Measurements from ENCODE around the gene ARMCX1. TPM values are rescaled to one million over a fixed set of nuclear protein-coding genes. Genes with fewer than 3 reads are reported as not detected.
"Not testable (repeated sequence)": the region's sequence is repeated elsewhere in the genome, so short reads cannot be mapped to it uniquely, and the experiment has no call there.

ARMCX1 gene
- polyA plus RNA-seq (ENCODE audit: insufficient read length in 3 of 3): 10 to 100 TPM; 47.7 to 51.4 (median 50.5) TPM

DNA sequence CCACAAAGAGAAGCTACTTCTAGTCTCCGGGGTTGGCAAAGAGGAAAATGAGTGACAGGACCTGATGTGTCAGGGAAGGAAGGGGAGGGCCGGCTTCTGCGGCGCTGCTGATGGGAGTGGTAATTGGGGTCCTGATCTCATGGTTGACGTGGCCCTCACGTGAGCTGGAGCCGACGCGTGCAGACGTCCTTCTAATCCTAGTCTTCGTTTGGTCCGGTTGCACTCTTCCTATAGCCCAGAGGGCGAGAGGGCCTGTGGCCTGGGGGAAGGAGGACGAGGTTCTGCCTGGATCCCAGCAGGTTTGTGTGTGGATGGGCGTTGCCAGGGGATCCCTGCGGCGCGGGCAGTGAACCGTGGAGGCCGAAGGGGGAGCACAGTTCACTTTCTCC is at the start of gene ARMCX1:
TSS of gene ARMCX1 (plus strand) at position 186 of the 389 bp plus-strand sequence. CDS start 2,384 bp downstream, outside the sequence.
- DNase-seq (ENCODE audit: low read depth in 3 of 3, low spot score in 2 of 3): peak in 2 of 3 donors; percentile 40 to 45

DNA sequence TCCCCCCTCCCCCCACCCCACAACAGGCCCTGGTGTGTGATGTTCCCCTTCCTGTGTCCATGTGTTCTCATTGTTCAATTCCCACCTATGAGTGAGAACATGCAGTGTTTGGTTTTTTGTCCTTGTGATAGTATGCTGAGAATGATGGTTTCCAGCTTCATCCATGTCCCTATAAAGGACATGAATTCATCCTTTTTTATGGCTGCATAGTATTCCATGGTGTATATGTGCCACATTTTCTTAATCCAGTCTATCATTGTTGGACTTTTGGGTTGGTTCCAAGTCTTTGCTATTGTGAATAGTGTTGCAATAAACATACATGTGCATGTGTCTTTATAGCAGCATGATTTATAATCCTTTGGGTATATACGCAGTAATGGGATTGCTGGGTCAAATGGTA is 47.4 kb upstream of the ARMCX1 start:
- DNase-seq (ENCODE audit: low read depth in 3 of 3, low spot score in 2 of 3): not testable (repeated sequence)

DNA sequence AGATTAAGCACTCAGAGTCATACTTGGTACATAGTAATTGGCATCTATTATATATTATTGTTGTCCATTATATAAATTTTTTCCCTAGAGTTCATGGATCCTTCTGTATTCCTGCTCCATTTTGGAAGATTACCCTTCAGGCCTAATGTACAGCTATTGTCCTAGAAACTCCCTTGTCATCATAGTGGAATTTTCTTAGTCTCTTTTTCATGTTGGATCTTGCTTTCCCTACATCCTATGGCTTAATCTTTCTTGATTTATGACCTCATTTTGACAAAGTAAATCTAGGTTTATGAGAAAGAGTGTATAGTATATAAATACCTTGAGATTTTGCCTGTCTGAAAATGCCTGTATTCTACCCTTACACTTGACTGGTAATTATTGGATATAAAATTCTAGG is 43.0 kb upstream of the ARMCX1 start:
- DNase-seq (ENCODE audit: low read depth in 3 of 3, low spot score in 2 of 3): no peak

DNA sequence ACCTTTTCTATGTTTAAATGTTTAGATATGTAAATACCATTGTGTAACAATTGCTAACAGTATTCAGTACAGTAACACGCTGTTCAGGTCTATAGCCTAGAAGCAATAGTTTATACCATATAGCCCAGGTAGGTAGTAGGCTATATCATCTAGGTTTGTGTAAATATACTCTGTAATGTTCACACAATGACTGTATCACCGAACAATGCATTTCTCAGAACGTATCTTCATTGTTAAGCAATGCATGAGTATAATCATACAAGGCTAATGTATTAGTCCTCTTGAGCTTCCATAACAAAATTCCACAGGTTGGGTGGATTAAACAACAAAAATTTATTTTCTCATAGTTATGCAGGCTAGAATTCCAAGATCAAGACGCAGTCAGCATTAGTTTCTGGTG is 42.4 kb upstream of the ARMCX1 start:
- DNase-seq (ENCODE audit: low read depth in 3 of 3, low spot score in 2 of 3): no peak

DNA sequence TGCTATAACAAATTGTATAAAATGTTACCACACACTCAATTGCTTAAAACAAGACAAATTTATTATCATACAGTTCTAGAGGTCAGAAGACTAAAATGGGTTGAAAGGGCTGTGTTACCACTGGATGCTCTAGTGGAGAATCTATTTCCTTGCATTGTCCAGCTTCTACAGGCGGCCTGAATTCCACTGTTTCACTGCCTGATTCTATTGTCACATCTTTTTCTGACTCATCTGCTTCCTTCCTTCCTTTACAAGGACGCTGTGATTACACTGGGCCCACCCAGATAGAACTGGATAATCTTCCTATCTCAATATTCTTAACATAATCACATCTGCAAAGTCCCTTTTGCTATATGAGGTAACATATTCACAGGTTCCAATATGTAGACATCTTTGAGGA is 19.4 kb upstream of the ARMCX1 start:
- DNase-seq (ENCODE audit: low read depth in 3 of 3, low spot score in 2 of 3): no peak

DNA sequence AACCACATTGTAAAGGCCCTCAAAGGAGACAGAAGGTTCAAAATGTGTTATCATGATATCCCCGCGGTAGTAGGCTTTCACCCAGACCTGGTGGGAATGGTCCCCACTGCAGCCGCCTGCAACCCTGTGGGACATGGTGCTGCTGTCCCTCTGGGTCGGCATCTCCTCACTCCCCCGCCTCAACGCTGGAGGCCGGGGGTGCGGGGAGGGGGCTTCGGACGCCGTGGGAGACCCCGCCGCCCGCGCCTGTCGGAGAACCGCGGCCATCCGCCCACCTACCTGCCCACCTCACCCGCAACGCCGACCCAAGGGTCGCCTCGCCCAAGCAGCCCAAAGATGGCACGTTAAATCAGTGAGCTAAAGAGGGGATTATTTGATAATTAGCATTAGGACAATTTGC is 11.2 kb upstream of the ARMCX1 start:
- no peak for DNase-seq (ENCODE audit: low read depth in 3 of 3, low spot score in 2 of 3)

DNA sequence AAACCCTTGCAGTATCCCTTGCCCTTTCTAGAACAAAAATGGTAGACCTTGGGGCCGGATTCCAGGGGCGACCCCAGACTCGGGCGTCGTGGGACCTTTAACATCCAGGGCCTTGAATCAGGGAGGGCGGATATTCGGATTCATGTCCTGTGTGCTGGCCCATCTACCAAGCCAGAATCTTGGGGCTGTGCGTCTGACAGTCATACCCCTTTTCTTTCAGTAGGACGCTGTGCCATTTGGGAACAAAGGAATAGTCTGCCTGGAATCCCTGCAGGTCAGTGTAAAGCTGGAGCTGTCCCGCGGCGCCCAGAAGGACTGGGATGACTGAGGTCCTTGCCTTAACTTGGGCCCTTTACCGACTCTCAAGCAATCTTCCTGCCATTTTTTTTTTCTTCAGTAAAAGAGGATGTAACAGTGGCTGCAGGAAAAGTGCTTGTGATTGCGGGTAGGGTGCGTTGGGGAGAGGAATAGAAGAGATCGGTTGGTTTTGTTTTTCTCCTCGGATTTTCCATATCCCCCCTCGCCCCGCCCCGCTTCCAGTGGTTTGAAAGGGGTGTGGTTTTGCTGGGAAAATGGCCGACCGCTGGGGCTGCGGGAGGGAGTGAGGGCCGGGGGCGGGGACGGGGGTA is 518 bp downstream of the ARMCX1 start:
- DNase-seq (ENCODE audit: low read depth in 3 of 3, low spot score in 2 of 3): peak in 2 of 3 donors; percentile 34 to 49

DNA sequence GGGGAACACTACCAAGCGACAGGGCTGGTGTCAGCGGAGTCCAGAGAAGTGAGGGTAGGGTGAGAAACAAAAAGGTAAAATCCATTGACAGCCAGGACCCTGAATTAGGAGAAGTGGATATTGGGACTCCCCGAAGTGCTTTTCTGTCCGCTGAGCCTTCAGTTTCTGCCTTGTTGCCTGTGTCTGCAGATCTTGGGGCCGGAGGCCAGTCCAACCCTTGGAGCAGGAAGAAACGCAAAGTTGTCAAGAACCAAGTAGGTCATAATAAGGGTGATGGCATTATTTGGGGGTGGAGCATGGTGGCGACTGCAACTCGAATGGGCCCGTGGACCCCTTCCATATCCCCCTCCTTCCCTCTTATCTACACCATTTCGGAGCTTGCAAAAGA is 1.0 kb downstream of the ARMCX1 start:
- DNase-seq (ENCODE audit: low read depth in 3 of 3, low spot score in 2 of 3): peak in 1 of 3 donors; percentile 10

DNA sequence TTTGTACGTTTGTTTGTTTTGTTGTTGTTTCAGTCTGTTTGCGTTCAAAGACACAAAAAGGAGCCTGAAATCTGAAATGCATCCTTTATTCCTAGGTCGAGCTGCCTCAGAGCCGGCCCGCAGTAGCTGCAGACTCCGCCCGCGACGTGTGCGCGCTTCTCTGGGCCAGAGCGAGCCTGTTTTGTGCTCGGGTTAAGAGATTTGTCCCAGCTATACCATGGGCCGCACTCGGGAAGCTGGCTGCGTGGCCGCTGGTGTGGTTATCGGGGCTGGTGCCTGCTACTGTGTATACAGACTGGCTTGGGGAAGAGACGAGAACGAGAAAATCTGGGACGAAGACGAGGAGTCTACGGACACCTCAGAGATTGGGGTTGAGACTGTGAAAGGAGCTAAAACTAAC is 2.4 kb downstream of the ARMCX1 start:
- DNase-seq (ENCODE audit: low read depth in 3 of 3, low spot score in 2 of 3): no peak

DNA sequence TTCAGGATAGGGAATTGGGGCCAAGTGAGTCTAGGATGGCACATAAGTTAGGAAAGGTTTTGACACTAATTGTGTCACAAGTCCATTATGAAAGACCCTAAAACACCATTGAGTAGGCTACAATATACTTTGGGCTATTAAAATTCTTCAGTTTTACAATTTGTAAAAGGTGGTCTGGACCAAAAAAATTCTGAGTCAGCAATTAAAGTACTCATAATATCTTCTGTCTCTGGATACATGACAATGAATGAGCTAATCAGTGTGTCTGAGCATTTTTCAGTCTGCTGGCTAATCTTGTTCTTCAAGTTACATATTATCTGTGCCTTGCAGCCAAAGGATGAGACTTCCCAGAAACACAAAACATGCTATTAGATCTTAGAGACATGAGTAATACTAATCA is 14.3 kb downstream of the ARMCX1 start:
- no peak for DNase-seq (ENCODE audit: low read depth in 3 of 3, low spot score in 2 of 3)

DNA sequence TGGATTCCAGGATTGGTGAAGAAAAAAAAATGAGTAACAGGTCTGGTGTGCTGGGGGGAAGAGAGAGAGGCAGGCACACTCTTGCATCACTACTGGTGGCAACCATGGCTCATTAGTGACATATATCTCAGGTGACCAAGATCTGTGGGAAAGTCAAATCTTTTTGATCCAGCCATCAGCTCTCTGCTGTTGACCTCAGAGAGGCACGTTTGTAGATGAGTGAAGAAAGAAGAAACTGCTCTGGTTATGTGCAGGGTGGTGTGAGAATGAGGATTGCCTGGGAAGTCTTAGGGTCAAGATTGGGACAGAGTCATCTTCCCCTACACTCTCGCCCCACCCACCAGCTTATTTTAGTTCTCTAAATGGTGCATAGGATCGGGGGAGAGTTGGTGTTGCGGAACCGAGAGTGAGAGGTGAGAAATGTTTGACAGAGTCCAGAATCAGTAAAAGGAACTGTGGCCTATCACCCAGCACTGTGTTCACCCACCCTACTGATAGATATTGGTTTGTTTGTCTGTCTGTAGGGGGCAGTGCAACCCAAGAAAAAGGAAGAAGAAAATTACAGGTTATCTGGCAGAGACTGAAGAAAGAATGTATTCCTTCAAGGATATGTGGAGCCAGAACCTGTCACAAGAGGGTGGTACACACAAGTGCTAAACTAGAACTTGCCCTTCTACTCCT is 45.5 kb downstream of the ARMCX1 start:
- DNase-seq (ENCODE audit: low read depth in 3 of 3, low spot score in 2 of 3): peak; percentile 31 to 45 (median 39)

DNA sequence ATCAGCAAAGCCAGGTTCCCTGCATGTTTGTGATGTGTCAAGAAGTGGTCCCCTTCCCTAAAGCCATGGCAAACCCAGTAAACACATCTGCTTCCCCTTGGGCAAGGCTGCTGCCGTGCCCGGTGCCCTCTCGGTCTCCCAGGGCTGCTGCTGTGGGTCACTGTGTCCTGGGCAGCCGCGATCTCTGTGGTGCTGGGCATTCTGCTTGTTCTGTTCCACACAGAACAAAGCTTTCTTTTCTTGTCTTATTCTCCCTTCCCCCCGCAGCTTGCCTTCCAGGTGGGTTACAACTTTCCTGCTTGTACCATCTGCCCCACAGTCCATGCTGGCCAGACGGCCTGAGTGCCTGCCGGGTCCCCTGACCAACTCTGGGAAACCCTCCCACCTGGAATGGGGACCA is 49.2 kb downstream of the ARMCX1 start:
- not testable (repeated sequence) for DNase-seq (ENCODE audit: low read depth in 3 of 3, low spot score in 2 of 3)

DNA sequence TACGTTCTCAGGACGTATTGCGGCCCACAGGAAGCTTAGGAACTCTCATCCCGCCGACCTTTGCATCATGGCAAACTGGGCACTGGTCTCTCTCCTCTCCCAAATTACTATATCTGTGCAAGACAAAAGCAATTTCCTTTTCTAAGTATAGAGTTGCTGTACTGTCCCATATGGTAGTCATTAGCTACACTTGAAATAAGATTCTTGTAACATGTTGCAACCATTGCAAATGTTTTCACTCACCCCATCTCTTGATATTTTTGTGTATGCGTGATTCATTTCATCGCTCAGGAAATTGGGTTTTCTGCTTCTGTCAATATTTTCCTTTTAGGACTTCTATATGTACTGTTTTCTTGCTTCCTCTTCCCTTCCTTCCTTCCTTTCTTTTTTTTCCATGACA is 51.7 kb downstream of the ARMCX1 start:
- DNase-seq (ENCODE audit: low read depth in 3 of 3, low spot score in 2 of 3): no peak

Other genes with a start within 250 kb of the ARMCX1 start
- gene TIMM8A, start 201.8 kb upstream of the ARMCX1 start, polyA plus RNA-seq (ENCODE audit: insufficient read length in 3 of 3): 10 to 100 TPM; 19.1 to 19.5 (median 19.2) TPM
- gene BTK, start 164.4 kb upstream of the ARMCX1 start, polyA plus RNA-seq (ENCODE audit: insufficient read length in 3 of 3): 1 to 10 TPM; 1.5 to 2.4 (median 1.7) TPM
- 1,000 to 10,000 TPM; 1,474 to 1,562 (median 1,481) TPM for gene RPL36A, start 159.5 kb upstream of the ARMCX1 start, polyA plus RNA-seq (ENCODE audit: insufficient read length in 3 of 3)
- 10 to 100 TPM; 31.5 to 37.3 (median 32.8) TPM for gene GLA, start 142.6 kb upstream of the ARMCX1 start, polyA plus RNA-seq (ENCODE audit: insufficient read length in 3 of 3)
- 100 to 1,000 TPM; 157 to 169 (median 168) TPM for gene HNRNPH2, start 142.3 kb upstream of the ARMCX1 start, polyA plus RNA-seq (ENCODE audit: insufficient read length in 3 of 3)
- gene ARMCX4, start 65.1 kb upstream of the ARMCX1 start, polyA plus RNA-seq (ENCODE audit: insufficient read length in 3 of 3): 10 to 100 TPM; 17.3 to 21.8 (median 17.8) TPM
- 10 to 100 TPM; 84.9 to 90.1 (median 88.4) TPM for gene ARMCX6, start 67.5 kb downstream of the ARMCX1 start, polyA plus RNA-seq (ENCODE audit: insufficient read length in 3 of 3)
- gene ARMCX3, start 72.6 kb downstream of the ARMCX1 start, polyA plus RNA-seq (ENCODE audit: insufficient read length in 3 of 3): 100 to 1,000 TPM; 116 to 124 (median 118) TPM
- 100 to 1,000 TPM in 1 of 3 donors, 10 to 100 TPM in 2; 94.4 to 107 (median 96.9) TPM for gene ARMCX2, start 109.3 kb downstream of the ARMCX1 start, polyA plus RNA-seq (ENCODE audit: insufficient read length in 3 of 3)

Data from right renal cortex interstitium (tissue), 3 donors.